Measurements from ENCODE around the gene PDZD7.
"Not testable (repeated sequence)": the region's sequence is repeated elsewhere in the genome, so short reads cannot be mapped to it uniquely, and the experiment has no call there.

The PDZD7 gene

DNA sequence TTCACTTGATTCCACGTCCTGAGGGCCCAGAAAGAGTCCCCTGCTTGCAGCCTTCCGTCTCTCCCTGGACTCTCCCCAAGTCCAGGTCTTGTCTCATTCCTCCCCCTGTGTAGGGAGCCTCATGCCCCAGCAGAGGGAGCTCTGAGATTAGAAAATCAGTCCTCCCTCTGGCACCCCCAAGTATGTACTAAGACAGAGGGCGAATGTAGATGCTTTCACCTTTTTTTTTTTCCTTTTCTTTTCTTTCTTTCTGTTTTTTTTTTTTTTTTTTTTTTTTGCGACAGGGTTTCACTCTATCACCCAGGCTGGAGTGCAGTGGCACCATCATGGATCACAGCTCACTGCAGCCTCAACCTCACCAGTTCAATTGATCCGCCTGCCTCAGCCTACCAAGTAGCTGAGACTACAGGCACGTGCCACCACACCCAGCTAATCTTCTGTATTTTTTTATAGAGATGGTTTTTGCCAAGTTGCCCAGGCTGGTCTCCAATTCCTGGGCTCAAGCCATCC lies 10.4 kb upstream of the PDZD7 start:
- DNase-seq: peak in 54 of 56 donors; percentile 6 to 90 (median 56)

DNA sequence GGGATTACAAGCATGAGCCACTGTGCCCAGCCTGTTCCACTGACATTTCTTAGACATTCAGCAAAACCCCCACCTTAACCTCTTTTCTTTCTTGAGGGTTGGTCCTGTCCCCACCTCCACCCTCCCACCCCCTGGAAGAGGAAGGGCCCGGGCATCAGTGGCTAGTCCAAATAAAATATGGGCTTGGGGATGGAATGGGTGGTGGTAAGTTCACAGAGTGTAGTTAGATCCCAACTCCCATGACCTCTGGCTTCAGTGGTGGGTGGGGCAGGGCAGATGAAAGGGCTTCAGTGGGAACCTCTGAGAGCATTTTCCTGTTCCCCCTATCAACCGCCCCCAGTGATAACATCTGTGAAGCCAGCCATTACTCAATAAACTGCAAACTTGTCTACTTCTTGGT lies 9.9 kb upstream of the PDZD7 start:
- no peak for DNase-seq

DNA sequence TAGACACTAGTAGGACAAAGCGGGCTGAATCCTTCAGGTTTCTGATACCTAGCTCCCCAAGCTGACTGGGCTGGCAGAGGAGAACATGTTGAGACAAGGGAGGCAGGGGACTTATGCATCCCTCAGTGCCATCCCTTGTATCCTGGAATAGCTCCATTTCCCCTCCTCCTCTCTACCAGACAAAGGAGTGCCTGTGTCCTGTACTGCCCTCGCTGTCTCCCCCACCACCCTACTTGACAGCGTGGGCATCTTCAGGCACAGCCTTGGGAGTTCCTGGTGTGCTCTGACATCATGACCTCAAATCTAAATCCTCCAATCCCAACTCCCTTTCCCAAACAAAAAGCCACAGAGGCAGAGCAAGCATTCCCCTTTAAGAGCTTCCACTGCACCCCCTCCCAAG lies 9.1 kb upstream of the PDZD7 start:
- peak in 4 of 56 donors; percentile 7 to 28 (median 21) for DNase-seq

DNA sequence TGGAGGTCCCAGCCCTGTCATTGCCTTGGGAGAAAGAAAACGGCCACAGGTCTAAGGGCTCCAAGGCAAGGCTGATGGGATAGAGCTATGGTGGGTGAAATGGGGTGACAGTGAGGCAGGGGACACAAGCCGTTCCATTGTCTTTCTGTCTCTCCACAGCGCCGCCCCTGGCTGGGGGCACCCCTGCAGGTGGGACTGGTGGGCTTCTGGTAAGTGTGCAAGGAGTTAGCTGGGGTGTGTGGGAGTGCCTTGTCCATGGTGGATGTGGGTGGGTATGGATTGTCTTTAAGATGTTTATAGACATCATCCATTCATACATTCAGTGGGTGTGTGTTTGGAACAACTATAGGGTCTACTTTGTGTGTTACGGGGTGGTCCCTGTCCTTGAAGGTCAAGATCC lies 7.6 kb upstream of the PDZD7 start:
- DNase-seq: no peak

DNA sequence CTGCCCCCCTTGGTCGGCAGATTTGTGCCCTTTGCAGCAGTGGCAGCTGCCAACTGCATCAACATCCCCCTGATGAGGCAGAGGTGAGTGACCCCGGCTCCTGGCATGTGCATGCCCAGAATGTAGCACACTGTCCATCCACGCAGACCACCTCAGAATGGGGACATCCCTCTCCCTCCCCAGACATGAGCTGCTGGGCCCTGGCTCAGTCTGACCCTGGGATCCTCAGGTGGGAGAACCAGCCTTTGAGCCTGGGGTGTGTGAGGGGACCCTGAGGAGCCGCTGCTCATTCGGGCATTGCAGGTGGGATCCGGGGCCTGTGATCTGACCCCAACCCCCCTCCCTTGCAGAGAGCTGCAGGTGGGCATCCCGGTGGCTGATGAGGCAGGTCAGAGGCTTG lies 5.8 kb upstream of the PDZD7 start:
- no peak for DNase-seq

DNA sequence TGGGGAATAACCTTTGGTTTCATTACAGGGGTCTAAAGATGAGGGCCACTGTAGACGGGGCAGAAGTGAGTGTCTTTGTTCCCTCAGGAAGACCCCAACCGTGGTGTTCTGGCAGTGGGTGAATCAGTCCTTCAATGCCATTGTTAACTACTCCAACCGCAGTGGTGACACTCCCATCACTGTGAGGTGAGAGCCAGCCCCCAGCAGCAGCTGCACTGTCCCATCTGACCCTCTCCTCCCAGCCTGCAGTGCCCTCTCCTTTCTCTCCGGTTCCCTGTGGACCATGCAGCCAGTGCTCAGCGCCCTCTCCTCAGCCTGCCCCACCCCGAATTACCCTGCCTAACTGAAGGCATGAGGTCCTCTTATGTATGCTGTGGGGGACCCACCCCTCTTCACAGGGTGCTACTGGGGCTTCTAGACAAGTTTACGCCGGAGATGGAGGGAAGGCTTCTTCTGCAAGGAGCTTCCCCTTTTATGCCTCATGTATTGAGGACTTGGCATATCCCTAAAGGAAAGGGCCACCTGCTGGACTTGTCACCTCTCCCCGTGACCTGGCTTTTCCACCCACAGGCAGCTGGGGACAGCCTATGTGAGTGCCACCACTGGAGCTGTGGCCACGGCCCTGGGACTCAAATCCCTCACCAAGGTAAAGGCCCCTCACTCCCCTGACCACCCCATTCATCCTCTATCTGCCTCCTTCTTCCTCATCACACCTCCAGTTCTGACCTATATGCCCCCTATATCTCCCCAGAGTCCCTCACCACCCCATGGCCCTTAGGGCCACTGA lies 5.2 kb upstream of the PDZD7 start:
- no peak for DNase-seq

DNA sequence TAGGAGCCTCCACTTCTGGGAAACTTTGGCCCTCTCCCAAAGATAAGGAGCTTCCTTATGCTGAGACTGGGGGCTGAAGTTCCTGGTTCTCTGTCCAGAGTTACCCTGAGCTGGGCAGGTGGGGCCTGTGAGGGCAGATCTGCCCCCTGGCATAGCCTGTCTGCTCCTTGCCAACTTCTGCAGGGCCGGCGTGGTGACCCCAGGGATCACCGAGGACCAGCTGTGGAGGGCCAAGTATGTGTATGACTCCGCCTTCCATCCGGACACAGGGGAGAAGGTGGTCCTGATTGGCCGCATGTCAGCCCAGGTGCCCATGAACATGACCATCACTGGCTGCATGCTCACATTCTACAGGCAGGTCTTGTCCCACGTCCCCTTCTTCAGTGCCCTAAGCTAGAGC lies 4.4 kb upstream of the PDZD7 start:
- no peak for DNase-seq

DNA sequence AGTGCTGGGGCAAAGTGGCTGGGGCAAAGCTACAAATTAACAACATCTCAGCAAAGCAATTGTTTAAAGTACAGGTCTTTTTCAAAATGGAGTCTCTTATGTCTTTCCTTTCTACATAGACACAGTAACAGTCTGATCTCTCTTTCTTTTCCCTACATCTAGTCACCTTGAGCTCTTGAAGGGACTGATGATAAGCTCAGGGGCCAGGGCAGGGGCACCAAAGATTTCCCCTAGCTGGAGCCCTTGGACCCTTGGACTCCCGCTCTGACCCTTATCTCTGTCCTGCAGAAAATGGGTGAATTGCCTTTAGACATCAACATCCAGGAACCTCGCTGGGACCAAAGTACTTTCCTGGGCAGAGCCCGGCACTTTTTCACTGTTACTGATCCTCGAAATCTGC lies 3.5 kb upstream of the PDZD7 start:
- DNase-seq: not testable (repeated sequence)

DNA sequence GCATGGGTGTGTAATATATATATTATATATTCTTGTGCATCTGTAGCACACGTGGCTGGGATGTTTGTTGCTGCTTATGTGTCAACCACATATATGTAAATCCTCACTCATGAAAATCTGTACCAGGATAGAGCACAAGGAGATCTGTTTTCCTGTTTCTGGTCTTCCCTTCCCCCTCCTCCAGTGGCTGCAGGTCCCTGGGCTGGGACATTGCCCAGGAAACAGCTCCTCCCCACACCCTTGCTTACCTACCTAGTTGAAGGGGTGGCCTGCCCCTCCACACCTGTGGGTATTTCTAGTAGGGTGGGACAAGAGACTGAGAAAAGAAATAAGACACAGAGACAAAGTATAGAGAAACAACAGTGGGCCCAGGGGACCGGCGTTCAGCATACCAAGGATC lies 2.3 kb upstream of the PDZD7 start:
- DNase-seq: no peak

DNA sequence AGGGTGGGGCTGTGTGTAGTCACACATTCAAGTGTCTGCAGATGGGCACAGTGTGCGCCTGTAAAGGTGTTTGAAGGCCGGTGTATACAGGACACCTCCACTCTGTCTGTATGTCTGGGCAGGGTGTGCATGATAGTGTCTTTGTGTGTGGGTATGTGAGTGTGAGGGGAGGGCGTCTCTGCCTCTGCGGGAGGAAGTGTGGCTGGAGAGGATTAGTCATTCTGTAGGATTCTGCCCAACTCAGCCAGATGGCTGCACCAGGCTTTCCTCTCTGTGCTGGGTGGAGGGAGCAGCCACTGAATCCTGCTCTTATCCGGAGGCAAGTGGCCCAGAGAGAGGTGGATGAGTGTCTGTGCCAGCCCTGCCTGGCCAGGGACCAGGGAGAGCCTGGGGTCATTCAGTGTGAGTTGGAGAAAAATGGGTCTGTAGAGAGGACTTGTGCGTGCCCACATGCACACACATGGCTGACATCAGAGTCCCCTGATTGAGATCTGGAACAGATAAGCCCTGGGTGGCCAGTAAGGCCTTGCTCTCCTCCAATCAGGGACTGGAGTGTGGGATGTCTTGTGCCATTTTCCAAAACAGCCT lies 1.8 kb upstream of the PDZD7 start:
- DNase-seq: peak in 46 of 56 donors; percentile 37 to 86 (median 69)

DNA sequence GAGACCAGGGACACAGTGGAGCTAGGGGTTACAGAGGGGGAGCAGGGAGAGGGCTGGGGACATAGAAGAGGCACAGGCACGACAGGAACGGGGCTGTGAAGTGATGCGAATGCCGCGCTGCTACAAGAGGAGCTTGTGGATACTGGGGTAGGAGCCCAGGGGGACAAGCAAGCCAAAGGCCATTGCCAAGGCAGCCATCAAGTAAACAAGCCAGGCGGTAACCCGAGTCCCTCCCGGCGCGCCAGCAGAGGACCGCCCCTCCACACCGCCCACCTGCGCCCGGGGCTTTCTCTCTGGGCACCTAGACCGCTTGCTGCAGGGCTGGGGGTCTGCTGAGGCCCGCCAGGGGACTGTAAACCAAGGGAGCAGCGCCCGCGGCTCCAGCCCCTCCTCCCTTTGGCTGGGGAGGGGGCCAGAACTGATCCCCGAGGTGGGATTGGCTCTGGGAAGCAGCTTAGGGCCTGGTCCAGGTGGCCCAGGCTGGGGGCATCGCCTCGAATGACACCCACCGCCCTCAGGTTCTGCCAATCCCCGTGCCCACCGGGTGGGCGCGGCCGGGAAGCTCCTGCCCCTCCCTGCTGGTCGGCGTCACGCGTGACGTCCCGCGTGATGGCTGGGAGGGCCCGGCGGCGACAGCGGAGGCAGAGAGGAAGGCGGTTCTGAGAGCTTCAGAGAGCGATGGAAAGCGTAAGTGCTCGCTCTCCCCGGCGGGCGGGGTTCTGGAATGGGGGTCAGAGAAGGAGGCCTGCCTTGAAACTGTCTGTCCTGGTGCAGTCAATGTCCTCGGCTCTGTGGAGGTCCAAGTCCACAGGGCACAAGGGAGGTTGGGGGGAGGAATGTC lies 1.1 kb upstream of the PDZD7 start:
- peak; percentile 40 to 91 (median 78) for DNase-seq

DNA sequence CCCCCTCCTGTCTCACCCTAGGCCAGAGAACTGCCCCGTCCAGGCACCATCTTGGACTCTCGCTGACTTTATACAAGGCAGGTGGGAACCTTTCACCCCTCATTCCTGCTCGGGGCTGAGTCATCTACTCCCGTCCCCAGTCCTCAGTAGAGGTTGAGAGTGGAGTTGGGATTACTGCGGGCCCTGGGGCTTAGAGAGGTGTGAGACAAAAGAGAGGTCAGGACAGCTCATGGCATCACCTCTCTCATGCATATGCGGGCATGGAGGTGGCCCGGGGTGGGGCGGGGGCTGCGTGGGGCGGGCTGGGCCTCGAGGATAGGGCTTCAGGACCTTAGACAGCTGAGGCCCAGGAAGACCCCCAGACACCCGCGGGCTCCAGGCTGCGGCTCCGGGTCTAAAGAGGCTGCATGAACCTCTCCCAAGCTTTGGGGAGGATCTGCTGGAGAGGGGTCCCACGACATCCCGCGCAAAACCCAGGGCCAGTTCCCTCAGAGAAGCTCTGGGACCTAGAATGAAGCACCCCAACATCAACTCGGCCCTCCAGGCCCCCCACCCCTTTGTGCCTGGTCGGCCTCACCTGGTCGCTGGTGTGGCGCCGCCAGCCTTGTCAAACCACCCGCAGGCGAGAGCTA lies 317 bp downstream of the PDZD7 start:
- no peak for DNase-seq

DNA sequence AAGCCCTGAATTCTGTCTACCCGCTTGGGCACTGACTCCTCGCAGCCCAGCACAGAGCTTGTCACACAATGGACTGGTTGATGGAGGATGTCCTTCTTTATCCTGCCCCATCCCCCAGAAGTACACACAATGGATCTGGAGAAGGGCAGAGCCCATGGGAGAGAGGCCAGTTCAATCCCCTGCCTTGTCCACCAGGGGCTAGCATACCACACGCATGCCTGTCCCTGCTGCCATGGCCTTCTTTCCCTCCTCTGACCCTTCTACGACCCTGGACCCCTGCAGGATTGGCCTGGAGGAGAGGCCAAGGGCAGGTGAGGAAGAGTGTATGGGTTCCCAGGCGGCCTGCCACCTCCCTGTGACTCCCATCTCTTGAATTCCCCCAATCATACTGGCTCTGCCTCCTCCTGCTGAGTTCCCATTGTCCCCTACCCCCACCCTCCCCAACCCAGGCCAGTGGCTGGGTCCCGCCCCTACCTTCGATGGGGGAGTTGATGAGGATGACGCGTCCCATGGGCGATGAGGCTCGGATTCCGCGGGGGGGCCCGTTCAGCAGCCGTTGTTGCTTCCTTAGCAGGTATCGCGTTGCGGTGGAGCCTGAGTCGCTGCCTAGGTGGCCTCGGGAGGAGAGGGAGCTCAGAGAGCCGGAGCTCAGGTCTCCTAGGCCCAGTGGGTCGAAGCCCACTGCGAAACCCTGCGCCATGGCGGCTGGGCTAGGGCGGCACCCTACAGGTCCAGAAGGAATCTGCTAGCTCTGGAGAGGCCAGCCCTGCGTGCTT lies 1.2 kb downstream of the PDZD7 start:
- DNase-seq: no peak

DNA sequence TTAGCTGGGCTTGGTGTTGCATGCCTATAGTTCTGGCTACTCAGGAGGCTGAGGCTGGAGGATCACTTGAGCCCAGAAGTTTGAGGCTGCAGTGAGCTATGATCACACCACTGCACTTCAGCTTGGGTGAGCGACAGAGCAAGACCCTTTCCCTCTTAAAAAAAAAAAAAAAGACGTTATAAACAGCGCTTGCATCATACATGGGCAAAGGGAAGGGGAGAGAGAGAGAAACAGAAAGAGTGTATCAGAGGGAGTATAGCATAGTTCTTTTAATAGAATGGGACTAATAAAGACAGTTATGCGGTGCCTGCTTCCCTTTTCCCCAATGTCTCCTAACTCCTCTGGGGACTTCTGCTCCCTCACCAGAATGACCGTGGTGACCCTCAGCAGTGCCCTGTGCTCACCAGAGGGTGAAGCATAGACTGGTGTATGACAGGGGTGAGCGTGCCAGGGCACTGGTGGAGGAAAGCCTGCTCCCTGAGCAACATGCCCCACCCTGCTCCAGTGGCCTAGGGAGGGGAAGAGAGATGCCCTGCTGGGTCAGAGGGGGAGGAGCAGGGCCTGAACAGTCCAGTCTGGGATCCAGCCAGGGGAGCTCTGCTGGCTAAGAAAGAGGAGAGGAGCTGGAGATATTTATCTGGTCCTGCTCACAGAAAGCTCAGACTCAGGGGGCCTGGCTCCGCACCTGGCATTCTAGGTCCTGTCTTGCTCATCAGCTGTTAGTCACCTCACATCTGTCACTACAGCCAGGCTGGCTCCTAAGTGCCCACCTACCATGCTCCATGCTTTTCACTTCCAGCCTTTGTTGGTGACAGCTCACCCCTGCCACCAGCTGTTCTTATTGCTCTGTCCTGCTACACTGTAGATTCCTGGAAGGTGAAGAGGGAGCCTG lies 2.2 kb downstream of the PDZD7 start:
- no peak for DNase-seq

DNA sequence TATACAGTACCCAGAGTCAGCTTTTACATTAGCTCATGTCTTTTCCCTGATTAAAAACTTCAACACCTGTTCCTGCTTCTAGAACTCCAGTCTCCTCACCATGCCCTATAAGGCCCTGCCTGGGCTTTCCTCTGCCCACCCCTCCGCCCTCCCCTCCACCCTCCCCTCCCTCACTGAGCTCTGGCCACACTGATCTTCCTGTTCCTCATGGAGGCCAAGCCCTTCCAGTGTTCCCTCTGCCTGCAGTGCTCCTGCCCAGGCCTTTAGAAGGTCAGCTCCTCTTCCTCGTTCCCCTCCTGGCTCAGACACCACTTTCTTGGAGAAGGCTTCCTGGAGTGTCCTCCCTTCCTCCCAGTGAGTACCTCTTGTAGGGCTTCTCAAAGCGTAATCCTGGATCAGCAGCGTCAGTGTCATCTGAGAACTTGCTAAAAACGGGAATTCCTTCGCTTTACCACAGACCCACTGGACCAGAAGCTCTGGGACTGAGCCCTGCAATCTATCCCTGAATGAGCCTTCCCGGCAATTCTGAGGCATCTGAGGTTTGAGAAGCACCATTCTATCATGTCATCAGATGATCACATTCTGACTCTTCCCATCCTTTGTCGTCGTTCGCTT lies 3.7 kb downstream of the PDZD7 start:
- no peak for DNase-seq

DNA sequence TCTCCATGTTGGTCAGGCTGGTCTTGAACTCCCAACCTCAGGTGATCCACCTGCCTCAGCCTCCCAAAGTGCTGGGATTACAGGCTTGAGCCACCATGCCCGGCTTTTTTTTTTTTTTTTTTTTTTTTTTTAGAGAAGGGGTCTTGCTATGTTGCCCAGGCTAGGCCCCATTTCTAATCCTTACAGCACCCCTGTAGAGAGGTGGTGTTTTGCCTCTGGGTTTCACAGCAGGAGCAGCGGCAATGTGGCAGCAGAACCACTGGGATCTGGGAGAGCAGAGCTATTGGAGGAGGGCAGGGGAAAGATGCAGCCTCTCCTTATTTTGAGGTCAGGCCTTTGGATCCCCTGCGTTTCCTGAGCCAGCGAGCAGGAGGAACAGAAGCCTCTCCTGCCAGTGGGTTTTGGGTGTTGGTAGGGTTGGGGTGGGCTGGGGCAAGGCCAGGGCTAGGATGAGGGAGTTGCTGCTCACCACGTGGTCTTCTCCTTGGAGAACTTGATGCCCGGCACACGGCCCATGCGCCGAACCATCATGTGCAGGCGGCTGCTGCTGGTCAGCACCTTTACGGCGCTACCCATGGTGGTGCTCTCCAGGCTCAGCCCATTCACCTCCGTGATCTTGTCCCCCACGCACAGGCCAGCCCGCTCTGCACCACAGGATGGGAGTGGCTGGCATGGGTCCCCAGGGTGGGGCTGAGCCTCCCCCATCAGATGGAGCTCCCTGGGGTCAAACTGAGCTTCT lies 7.8 kb downstream of the PDZD7 start:
- DNase-seq: no peak

DNA sequence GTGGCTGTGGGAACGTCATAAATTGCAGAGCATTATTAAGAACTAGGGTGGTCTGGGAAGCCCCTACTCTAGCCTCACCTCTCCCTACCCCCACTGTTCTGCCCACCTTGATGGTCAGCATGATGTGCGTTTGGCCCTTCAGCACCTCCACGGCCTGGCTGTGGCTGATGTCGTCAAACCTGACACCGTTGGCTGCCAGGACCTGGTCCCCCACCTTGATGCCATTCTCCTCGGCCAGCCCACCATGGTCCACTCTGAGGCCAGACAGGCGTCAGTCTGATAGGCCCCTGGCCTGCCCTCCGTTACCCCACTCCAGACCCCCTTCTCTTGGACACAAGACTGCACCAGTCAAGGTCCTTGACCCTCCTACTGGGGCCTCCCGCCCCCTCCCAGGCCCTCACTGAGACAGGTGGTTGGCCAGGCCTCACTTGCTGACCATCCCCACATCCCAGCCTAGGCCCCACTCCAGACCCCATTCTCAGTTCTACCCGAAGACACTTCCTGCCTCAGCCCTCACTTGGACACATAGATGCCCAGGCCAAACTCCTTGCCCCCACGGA lies 9.2 kb downstream of the PDZD7 start:
- no peak for DNase-seq

DNA sequence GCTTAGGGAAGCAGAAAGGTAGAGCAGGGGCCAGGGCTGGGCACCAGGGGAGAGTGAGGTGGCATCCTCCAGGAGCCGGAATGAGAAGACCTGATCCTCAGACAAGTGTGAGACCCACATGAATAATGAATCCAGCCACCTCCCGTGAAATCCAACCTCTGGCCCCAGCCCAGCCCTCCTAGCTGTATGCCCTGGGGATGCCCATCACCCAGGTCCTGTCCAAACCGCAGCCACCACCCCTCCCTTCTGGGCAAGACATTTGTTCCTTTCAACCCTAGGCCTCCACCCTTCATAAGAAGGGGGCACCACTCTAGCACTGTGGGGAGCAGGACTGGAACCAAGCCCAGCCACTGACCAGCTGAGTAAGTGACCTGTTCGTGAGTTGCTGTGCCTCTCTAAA lies 9.7 kb downstream of the PDZD7 start:
- DNase-seq: no peak
